ENCODE results near the gene LFNG.

Gene LFNG, protein sequence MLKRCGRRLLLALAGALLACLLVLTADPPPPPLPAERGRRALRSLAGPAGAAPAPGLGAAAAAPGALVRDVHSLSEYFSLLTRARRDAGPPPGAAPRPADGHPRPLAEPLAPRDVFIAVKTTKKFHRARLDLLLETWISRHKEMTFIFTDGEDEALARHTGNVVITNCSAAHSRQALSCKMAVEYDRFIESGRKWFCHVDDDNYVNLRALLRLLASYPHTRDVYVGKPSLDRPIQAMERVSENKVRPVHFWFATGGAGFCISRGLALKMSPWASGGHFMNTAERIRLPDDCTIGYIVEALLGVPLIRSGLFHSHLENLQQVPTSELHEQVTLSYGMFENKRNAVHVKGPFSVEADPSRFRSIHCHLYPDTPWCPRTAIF

DNA sequence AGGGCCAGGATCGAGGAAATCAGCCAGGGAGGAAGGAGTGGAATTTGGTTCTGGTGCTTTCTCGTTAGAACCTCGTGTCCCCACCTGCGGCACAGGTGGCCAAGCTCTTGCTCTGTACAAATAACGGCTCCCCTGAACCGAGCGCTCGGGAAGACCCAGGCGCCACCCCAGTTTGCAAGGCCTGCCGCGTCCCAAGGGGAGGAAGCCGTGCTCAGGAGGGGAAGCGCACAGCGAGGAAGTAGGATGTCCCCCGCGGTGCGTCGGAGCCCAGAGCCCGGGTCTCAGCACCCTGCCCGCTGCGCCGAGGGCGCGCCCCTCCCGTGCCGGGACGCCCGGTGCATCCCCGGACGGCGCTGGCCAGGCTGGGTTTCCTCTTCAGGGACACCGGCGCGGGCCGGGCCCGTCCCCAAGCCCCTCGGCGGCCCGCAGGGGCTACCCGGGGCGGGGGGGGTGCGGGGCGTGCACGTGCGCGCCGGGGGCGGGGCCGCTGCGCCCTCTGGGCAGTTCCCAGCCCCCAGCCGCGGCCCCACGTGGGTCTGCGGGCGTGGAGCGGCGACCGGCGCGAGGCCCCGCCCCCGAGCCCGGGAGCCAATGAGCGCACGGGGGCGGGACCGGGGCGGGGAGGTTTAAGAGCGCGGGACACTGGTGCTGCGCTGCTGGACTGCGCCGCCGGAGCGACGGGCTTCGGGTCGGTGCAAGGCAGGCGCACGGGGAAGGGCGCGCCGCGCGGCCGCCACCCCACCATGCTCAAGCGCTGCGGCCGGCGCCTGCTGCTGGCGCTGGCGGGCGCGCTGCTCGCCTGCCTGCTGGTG, at the start of gene LFNG:
LFNG (plus strand) TSS at position 656 of the 812 bp plus-strand sequence; CDS start at position 744, 88 bp downstream.
- in situ Hi-C loops (cut with HindIII; ENCODE audit: low sequenced_read_pairs): no loop called here

DNA sequence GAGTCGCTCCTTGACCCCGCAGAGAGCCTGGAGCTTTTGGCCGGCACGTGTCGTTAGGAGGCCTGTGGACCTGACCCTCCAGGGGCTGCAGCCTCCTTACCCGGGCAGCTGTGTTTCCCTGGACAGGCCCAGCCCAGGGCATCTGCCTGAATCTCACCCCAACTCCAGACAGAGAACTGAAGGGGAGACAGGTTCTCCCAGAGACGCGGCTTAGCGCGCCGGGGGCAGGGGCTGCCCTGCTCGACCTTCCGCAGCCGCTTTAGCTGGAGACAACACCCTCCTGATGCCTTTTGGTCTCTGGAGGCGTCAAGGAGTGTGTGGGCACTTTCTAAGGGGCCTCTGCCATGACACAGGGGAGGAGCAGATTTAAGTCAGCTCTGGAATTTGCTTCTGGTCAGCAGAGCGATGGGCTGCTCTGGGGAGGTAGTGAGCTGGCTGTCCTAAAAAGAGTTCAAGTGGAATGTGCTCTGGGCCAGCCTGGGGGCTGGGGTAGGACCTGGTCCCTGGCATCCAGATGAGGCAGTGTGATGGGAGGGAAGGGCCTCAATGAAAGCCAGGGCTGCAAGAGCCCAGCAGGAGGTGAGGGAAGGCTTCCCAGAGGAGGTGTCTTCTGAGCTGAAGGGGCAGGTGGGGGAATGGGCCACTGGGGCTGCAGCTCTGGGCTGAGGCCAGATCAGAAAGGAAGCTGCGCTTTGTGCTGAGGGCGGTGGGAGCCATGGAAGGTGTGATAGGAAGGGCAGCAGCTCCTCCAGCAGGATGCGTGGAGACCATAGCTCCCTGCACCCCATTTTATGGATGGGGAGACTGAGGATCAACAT, 49.2 kb upstream of the LFNG start:
- in situ Hi-C loops (cut with HindIII; ENCODE audit: low sequenced_read_pairs): no loop called here

GRCh38 chr7:2471022-2471329, 48.6 kb upstream of the LFNG start:
- in situ Hi-C loops (cut with HindIII; ENCODE audit: low sequenced_read_pairs): no loop called here

DNA sequence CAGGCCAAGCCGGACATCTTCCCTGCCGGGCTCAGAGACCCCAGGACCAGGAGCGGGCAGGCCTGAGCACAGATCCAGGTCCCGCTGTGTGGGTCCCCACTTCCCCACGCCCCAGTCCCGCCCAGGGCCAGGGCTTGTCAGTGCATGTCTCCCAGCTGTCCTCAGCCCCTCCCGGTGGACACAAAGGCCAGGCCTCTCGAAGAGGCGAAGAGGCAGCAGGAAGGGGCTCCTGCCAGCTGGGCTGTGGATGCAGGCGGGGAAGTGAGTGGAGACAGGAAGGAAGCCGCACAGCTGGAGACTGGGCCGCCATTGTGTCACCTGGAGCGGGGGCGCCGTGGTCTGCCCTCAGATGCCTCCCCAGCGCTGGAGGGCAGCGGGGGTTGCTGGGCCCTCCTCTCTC, 48.2 kb upstream of the LFNG start:
- in situ Hi-C loops (cut with HindIII; ENCODE audit: low sequenced_read_pairs): no loop called here

DNA sequence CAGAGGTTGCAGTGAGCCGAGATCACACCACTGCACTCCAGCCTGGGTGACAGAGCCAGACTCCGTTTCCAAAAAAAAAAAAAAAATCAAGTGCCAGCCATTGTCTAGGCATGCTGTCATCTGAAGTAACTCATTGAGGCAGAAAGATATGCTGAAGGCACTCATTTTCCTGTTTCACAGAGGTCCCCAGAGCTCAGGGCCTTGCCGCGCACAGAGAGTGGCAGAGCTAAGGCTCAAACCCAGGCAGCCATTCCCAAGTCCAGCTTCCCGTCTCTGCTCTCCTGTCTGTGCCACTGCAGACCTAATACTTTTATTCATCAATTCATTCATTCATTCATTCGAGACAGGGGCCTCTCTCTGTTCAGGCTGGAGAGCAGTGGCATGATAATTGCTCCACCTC, 46.8 kb upstream of the LFNG start:
- in situ Hi-C loops (cut with HindIII; ENCODE audit: low sequenced_read_pairs): no loop called here

GRCh38 chr7:2473496-2474180, 45.9 kb upstream of the LFNG start:
- in situ Hi-C loops (cut with HindIII; ENCODE audit: low sequenced_read_pairs): no loop called here

GRCh38 chr7:2474224-2474623, 45.4 kb upstream of the LFNG start:
- in situ Hi-C loops (cut with HindIII; ENCODE audit: low sequenced_read_pairs): no loop called here

DNA sequence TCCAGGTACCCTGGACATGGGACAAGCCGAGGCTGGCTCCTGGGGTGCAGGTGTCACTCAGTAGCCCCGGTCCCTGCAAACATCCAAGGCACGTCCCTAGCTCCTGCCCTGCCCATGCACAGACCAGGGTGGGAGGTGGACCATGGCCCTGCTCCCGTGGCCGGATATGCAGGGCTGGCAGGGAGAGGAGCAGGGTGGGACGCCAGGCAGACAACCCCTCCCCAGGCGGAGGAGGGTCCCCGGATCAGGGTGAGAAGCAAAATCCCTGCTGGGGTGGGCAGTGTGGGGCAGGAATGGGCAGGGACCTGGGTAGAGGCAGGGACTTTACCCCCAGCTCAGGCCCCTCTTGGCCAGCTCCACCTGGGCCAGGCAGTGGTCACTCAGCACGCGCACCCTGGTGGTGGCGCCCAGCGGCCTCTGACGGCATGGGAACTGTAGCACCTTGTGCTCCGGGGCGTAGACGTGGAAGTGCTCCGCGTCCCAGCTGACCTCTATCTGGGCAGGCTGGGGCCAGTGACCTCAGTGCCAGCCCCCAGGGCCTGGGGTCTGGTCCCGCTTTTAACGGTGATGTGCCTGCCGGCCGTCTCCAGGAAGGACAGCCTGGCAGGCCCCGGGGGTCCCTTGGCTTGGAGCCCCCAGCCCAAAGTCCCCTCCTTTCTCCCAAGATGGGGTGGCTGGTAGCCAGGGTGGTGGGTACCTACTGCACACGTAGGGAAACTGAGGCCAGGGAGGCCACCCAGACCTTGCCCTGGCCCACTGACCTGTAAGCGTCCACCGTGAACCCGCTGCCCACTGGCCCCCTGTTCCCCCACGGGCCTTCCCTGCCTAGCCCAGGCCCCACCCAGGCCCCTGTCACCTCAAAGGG, 44.5 kb upstream of the LFNG start:
- in situ Hi-C loops (cut with HindIII; ENCODE audit: low sequenced_read_pairs): loop anchor here (25.0 kb wide), 1 partner anchor 137 kb away; no protein-coding TSS in a partner anchor

DNA sequence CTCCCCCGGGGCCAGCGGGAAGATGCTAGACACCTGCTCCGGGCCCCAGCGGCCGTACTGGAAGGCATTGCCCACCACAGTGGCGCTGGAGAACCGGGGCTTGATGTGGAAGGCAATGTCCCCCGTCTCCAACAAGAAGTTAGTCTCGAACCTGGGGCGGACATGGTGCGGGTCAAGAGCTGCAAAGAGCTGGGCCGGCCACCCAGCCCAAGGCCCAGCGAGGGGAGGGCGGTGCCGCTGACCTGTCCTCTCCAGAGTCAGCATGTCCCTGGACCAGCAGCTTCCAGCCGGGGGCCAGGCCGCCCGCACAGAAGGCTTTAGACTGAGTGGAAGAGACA, 43.9 kb upstream of the LFNG start:
- in situ Hi-C loops (cut with HindIII; ENCODE audit: low sequenced_read_pairs): loop anchor here (25.0 kb wide), 1 partner anchor 137 kb away; no protein-coding TSS in a partner anchor

DNA sequence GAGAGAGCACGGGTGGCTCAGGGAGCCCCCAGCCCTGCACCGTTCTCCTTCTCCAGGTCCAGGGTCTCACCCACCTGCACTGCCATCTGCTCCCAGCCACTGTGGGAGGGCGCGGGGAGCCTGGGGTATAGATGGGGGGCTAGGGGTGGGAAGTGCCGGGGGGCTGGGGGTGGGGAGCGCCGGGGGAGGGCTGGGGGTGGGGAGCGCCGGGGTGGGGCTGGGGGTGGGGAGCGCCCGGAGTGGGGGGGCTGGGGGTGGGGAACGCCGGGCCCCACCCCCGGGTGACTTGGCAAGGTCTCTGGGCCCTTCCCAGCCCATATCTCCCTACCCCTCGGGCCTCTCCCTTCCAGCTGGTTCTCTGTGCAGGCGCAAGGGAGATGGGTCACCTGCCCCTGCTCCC, 43.3 kb upstream of the LFNG start, which contains the start of gene GRIFIN:
GRIFIN (minus strand) TSS at position 101 of the 400 bp plus-strand sequence; CDS start at position 86, 15 bp downstream.
- in situ Hi-C loops (cut with HindIII; ENCODE audit: low sequenced_read_pairs): loop anchor here (25.0 kb wide), 1 partner anchor 136 kb away; no protein-coding TSS in a partner anchor

GRCh38 chr7:2476776-2477446, 42.7 kb upstream of the LFNG start:
- in situ Hi-C loops (cut with HindIII; ENCODE audit: low sequenced_read_pairs): loop anchor here (25.0 kb wide), 1 partner anchor 135 kb away; no protein-coding TSS in a partner anchor

- in situ Hi-C loops (cut with HindIII; ENCODE audit: low sequenced_read_pairs): loop anchor here (25.0 kb wide), 1 partner anchor 135 kb away; no protein-coding TSS in a partner anchor
Measured at GRCh38 chr7:2477447-2478398, 41.9 kb upstream of the LFNG start.

- in situ Hi-C loops (cut with HindIII; ENCODE audit: low sequenced_read_pairs): loop anchor here (25.0 kb wide), 1 partner anchor 134 kb away; no protein-coding TSS in a partner anchor
Measured at GRCh38 chr7:2478399-2478785, 41.2 kb upstream of the LFNG start.

DNA sequence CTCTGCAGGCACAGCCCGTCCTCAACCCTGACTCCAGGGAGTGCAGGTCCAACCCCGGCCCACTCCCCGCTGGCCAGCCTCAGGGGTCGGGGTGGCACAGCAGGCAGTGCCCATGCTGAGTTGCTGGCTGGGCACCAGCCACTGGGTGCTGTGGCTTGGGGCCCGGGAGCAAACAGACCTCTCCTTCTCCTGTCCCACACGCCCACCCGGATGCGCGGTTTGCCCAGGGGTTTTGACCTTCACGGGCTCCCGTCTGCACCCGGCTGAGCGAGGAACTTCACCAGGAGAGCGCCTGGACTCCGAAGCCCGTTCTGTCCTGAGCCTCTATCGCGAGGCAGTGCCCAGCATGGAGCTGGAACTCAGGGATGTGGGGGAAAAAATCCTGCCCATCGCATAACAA, 40.8 kb upstream of the LFNG start:
- in situ Hi-C loops (cut with HindIII; ENCODE audit: low sequenced_read_pairs): loop anchor here (25.0 kb wide), 1 partner anchor 134 kb away; no protein-coding TSS in a partner anchor

- in situ Hi-C loops (cut with HindIII; ENCODE audit: low sequenced_read_pairs): loop anchor here (25.0 kb wide), 1 partner anchor 133 kb away; no protein-coding TSS in a partner anchor
Measured at GRCh38 chr7:2479276-2480069, 40.1 kb upstream of the LFNG start.

DNA sequence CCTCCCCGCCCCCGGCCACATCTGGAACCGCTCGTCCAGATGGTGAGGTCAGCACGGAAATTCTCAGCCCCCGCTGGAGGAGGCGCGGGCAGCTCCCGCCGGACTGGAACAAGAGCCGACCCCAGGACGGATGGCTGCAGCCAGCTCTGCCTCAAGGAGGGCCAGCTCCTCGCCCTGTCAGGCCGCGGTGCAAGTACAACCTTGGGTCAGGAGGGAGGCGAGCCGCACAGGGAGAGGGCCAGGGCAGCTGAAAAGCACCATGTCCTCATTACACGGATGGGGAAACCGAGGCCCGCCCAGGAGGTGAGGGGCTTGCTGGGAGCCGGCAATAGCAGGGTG, 39.5 kb upstream of the LFNG start:
- in situ Hi-C loops (cut with HindIII; ENCODE audit: low sequenced_read_pairs): loop anchor here (25.0 kb wide), 1 partner anchor 132 kb away; no protein-coding TSS in a partner anchor

DNA sequence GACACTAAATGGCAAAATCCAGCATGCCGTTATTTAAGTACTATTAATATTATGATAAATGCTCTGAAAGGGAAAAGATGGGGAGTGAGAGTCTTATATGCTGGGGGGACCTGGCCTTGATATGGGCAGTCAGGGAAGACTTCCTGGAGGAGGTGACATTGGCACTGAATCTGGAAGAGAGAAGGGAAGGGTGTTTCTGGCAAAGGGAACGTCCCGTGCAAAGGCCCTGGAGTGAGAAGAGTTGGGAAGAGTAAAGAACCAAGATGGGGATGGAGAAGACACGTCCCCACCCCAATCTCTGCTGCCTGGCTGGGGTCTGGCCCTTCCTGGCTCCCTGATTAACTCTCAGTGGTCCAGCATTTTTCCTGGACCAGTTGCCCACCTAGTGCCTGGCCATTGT, 38.4 kb upstream of the LFNG start:
- in situ Hi-C loops (cut with HindIII; ENCODE audit: low sequenced_read_pairs): loop anchor here (25.0 kb wide), 1 partner anchor 131 kb away; no protein-coding TSS in a partner anchor
